HCT116 (cell line): ENCODE results near the gene ERC2. TPM values are rescaled to one million over a fixed set of nuclear protein-coding genes. Genes with fewer than 3 reads are reported as not detected.

ENCODE experiments used
- ATAC-seq: fragments of 200-7000 bp; cut with Tn5 transposase; 2 replicates; pipeline ENCODE4 v1.9.1; 2020; ENCODE audit warnings: mild to moderate bottlenecking, moderate library complexity
- BruUV-seq: library from RNA; stranded (reverse); fragments of 400-500 nt; replicated peaks from 2 replicates; lab custom pipeline; 2021; lab: Mats Ljungman, UMichigan
- CTCF ChIA-PET: fragments of 300-600 bp; sonication (Branson Sonifier 250); formaldehyde crosslinking; loops from one replicate; lab custom pipeline; 2021; ENCODE audit warnings: antibody characterized with exemption; lab: Charles Lee
- POLR2A ChIA-PET: fragments of 300-600, 350-600 bp; sonication (Branson Sonifier 250); formaldehyde crosslinking; loops from one replicate; lab custom pipeline; 2021; ENCODE audit warnings: antibody characterized with exemption; lab: Charles Lee
- RAD21 ChIA-PET, 2 experiments: fragments of 300-600 bp; sonication (Branson Sonifier 250); formaldehyde crosslinking; loops; one replicate each; lab custom pipeline; 2023; ENCODE audit warnings: low total read pairs in 2 of 2; ENCODE audit not compliant: uncharacterized antibody in 2 of 2, unreplicated experiment in 2 of 2, low non-redundant PET in 1 of 2; lab: Charles Lee
- DNase-seq: peaks from one replicate; pipeline ENCODE4 v3.0.0-alpha.2; 2010; ENCODE audit warnings: low read depth, low spot score
- H2AFZ ChIP-seq: fragments of 200-600 bp; shearing (Covaris generic), sonication (generic); 2 replicates; pipeline ENCODE4 v1.6.1; 2017; ENCODE audit warnings: low read depth, mixed run types, mixed read lengths, antibody characterized with exemption, low read length; ENCODE audit not compliant: poor library complexity, severe bottlenecking
- H3K27ac ChIP-seq: 2 replicates; pipeline ENCODE4 v1.5.1; 2012; ENCODE audit warnings: low read depth, low read length
- H3K27me3 ChIP-seq: fragments of 200-600 bp; sonication (generic); 2 replicates; pipeline ENCODE4 v1.6.1; 2016; ENCODE audit warnings: mixed run types, low read length, mixed read lengths; ENCODE audit not compliant: insufficient read depth
- H3K36me3 ChIP-seq, 2 experiments: fragments of 200-500 bp in 1 of 2; fragments of 200-600 bp in 1 of 2; sonication (Bioruptor generic) in 1 of 2; sonication (generic) in 1 of 2; 2 replicates each; pipeline versions ENCODE4 v1.5.1 to v1.6.1; 2014 to 2016; ENCODE audit warnings: low read length in 2 of 2, inconsistent platforms in 1 of 2, mixed read lengths in 1 of 2, mixed run types in 1 of 2; ENCODE audit not compliant: insufficient read depth in 2 of 2, control insufficient read depth in 1 of 2
- H3K4me1 ChIP-seq, 2 experiments: fragments of 200-600 bp in 1 of 2; sonication (generic) in 1 of 2; 2 replicates each; pipeline versions ENCODE4 v1.5.1 to v1.6.1; 2012 to 2017; ENCODE audit warnings: low read length in 2 of 2, inconsistent platforms in 1 of 2, mild to moderate bottlenecking in 1 of 2, mixed read lengths in 1 of 2, mixed run types in 1 of 2, moderate library complexity in 1 of 2; ENCODE audit not compliant: insufficient read depth in 2 of 2, control insufficient read depth in 1 of 2
- H3K4me2 ChIP-seq: fragments of 200-600 bp; sonication (generic); 2 replicates; pipeline ENCODE4 v1.6.1; 2017; ENCODE audit warnings: mixed run types, low read length, mixed read lengths
- H3K4me3 ChIP-seq, 2 experiments: fragments of 200-600 bp in 1 of 2; sonication (generic) in 1 of 2; replicated peaks in 1 of 2; 2 replicates each; pipeline ENCODE4 v1.5.1; 2011 to 2016; ENCODE audit warnings: low read length in 2 of 2, control low read depth in 1 of 2, low read depth in 1 of 2, mild to moderate bottlenecking in 1 of 2, mixed read lengths in 1 of 2, mixed run types in 1 of 2
- H3K79me2 ChIP-seq: fragments of 200-600 bp; sonication (generic); 2 replicates; pipeline ENCODE4 v1.6.1; 2017; ENCODE audit warnings: mild to moderate bottlenecking, mixed run types, low read length, moderate library complexity, mixed read lengths; ENCODE audit not compliant: insufficient read depth
- H3K9ac ChIP-seq: fragments of 200-600 bp; sonication (generic); 2 replicates; pipeline ENCODE4 v1.6.1; 2016; ENCODE audit warnings: low read length, mixed read lengths
- H3K9me2 ChIP-seq: fragments of 200-600 bp; sonication (generic), shearing (Covaris generic); 2 replicates; pipeline ENCODE4 v1.6.1; 2017; ENCODE audit warnings: mixed run types, mild to moderate bottlenecking, moderate library complexity; ENCODE audit not compliant: insufficient read depth
- H3K9me3 ChIP-seq, 2 experiments: fragments of 200-500 bp in 1 of 2; fragments of 200-600 bp in 1 of 2; sonication (Bioruptor generic) in 1 of 2; sonication (generic) in 1 of 2; 2 replicates each; pipeline ENCODE4 v1.6.1; 2014 to 2017; ENCODE audit warnings: low read length in 2 of 2, mixed read lengths in 2 of 2, inconsistent platforms in 1 of 2, low read depth in 1 of 2, mild to moderate bottlenecking in 1 of 2, mixed run types in 1 of 2, moderate library complexity in 1 of 2; ENCODE audit not compliant: control insufficient read depth in 1 of 2, insufficient read depth in 1 of 2
- H4K20me1 ChIP-seq: fragments of 200-600 bp; sonication (generic), shearing (Covaris generic); 2 replicates; pipeline ENCODE4 v1.6.1; 2017; ENCODE audit warnings: mixed run types, mild to moderate bottlenecking, moderate library complexity; ENCODE audit not compliant: insufficient read depth
- CTCF ChIP-seq, 3 experiments: fragments of 200-600 bp in 1 of 3; sonication (generic) in 1 of 3; IDR thresholded peaks in 2 of 3; conservative IDR thresholded peaks in 1 of 3; 2 replicates each; pipeline ENCODE4 v1.5.1; 2012 to 2017; ENCODE audit warnings: low read depth in 2 of 3, low read length in 2 of 3, antibody characterized with exemption in 1 of 3, borderline replicate concordance in 1 of 3, control low read depth in 1 of 3, mild to moderate bottlenecking in 1 of 3, mixed read lengths in 1 of 3, mixed run types in 1 of 3, moderate library complexity in 1 of 3; ENCODE audit not compliant: insufficient read depth in 1 of 3
- EGR1 ChIP-seq: IDR thresholded peaks from 2 replicates; pipeline ENCODE4 v1.6.1; 2012; ENCODE audit warnings: low read depth
- EZH2 ChIP-seq: fragments of 200-600 bp; sonication (generic); IDR thresholded peaks from 2 replicates; pipeline ENCODE4 v1.6.1; 2017; ENCODE audit warnings: antibody characterized with exemption, mixed run types
- EZH2phosphoT487 ChIP-seq: fragments of 200-600 bp; IDR thresholded peaks from 2 replicates; pipeline ENCODE4 v1.6.1; 2018; ENCODE audit warnings: antibody characterized with exemption, borderline replicate concordance
- FOSL1 ChIP-seq: IDR thresholded peaks from 2 replicates; pipeline ENCODE4 v1.6.1; 2012; ENCODE audit warnings: low read depth
- JUND ChIP-seq: IDR thresholded peaks from 2 replicates; pipeline ENCODE4 v1.6.1; 2012
- POLR2A ChIP-seq: IDR thresholded peaks from 2 replicates; pipeline ENCODE4 v1.7.0; 2011; ENCODE audit warnings: borderline replicate concordance; ENCODE audit not compliant: insufficient read depth, insufficient read length; ENCODE audit errors: extremely low read depth
- RAD21 ChIP-seq: IDR thresholded peaks from 2 replicates; pipeline ENCODE4 v1.6.1; 2012; ENCODE audit warnings: low read depth, mild to moderate bottlenecking
- SIN3A ChIP-seq: IDR thresholded peaks from 2 replicates; pipeline ENCODE4 v1.6.1; 2012; ENCODE audit warnings: low read depth
- SRF ChIP-seq: IDR thresholded peaks from 2 replicates; pipeline ENCODE4 v1.6.1; 2012; ENCODE audit warnings: low read depth
- ZFX ChIP-seq: fragments of 450-650 bp; IDR thresholded peaks from 2 replicates; pipeline ENCODE4 v1.6.1; 2017
- intact Hi-C: fragments of 100-400 bp; cut with micrococcal nuclease; formaldehyde crosslinking; loops from 2 replicates; pipeline ENCODE4 v1.10.0; 2022
- total RNA-seq: library from RNA; stranded (reverse); gene quantifications from one replicate; pipeline ENCODE4 v1.2.1, GENCODE V29; 2021; ENCODE audit not compliant: unreplicated experiment

Gene ERC2
- total RNA-seq, 1 experiment from 2014 or later, result not detected

GRCh38 chr3:55546866-55547669, 921.2 kb downstream of the ERC2 start (continued):
- TF ChIP-seq SIN3A (no peak), EGR1 (no peak), RAD21 (no peak), CTCF (IDR thresholded peaks at IDR 0.05 in 2 of 3, conservative IDR thresholded peaks at IDR 0.05 in 1 of 3; ENCODE audit: borderline replicate concordance in 1 of 3, insufficient read depth in 1 of 3, low read depth in 2 of 3, low read length in 2 of 3) (no peak), POLR2A (no peak), SRF (no peak), JUND (no peak)
- TF ChIP-seq, all 23 proteins: peak for 0

GRCh38 chr3:55545995-55546394, 922.3 kb downstream of the ERC2 start:
- intact Hi-C loops, result no loop called here
- BruUV-seq, result no TSS peak
- CTCF ChIA-PET, result no interaction called here

More at GRCh38 chr3:55545995-55546394, 922.3 kb downstream of the ERC2 start:
- ChIA-PET POLR2A (no interaction called here), RAD21 (no interaction called here)
- Histone ChIP-seq H3K36me3 (no peaks in the 10 kb centered on the region), H3K27ac (no peak overlapping the region), H3K27me3 (no peaks in the 10 kb centered on the region), H3K4me3 (no peak overlapping the region), H4K20me1 (no peaks in the 10 kb centered on the region), H3K4me2 (no peak overlapping the region), H3K4me1 (no peaks in the 10 kb centered on the region), H3K9ac (no peak overlapping the region), H3K9me2 (no peaks in the 10 kb centered on the region), H3K9me3 (no peaks in the 10 kb centered on the region; a peak in 2 of 4 replicates), H3K79me2 (no peaks in the 10 kb centered on the region), H2AFZ (no peak overlapping the region)
- DNase-seq (no peak), ATAC-seq (no peak)
- TF ChIP-seq JUND, result no peak
- TF ChIP-seq FOSL1, result no peak
- TF ChIP-seq RAD21, result no peak
- no peak for TF ChIP-seq POLR2A
- TF ChIP-seq EZH2phosphoT487, result no peak
- no peak for TF ChIP-seq EZH2
- TF ChIP-seq ZFX, result no peak
